Mesothelial cell of epicardium (in vitro differentiated cells): ENCODE data around the gene APBA1. TPM values are rescaled to one million over a fixed set of nuclear protein-coding genes. Genes with fewer than 3 reads are reported as not detected.

ENCODE experiments used
- DNase-seq, 2 experiments: peaks; one replicate each; pipeline ENCODE4 v3.0.0; 2021; ENCODE audit warnings: low spot score in 2 of 2; ENCODE audit not compliant: unreplicated experiment in 2 of 2
- H3K27ac Mint-ChIP-seq: 2 replicates; pipeline ENCODE4 v1.8.0; 2021; ENCODE audit warnings: mixed read lengths
- H3K27me3 Mint-ChIP-seq: 2 replicates; pipeline ENCODE4 v1.8.0; 2021; ENCODE audit warnings: low read depth, mixed read lengths
- H3K36me3 Mint-ChIP-seq: 2 replicates; pipeline ENCODE4 v1.8.0; 2021; ENCODE audit warnings: mixed read lengths
- H3K4me1 Mint-ChIP-seq: 2 replicates; pipeline ENCODE4 v1.8.0; 2021; ENCODE audit warnings: mixed read lengths
- H3K4me3 Mint-ChIP-seq: 2 replicates; pipeline ENCODE4 v1.8.0; 2021; ENCODE audit warnings: mild to moderate bottlenecking, moderate library complexity, mixed read lengths
- H3K9me3 Mint-ChIP-seq: 2 replicates; pipeline ENCODE4 v1.8.0; 2021; ENCODE audit warnings: mixed read lengths
- CTCF ChIP-seq: fragments of 200-600 bp; sonication (generic); IDR thresholded peaks from one replicate; pipeline ENCODE4 v1.5.0; 2021; ENCODE audit warnings: antibody characterized with exemption; ENCODE audit not compliant: unreplicated experiment
- total RNA-seq: library from RNA; stranded (reverse); gene quantifications from 3 replicates; pipeline ENCODE4 v1.2.1, GENCODE V29; 2021

APBA1 gene
- total RNA-seq, 1 donor from 2014 or later, result 18.4 TPM

GRCh38 chr9:69515810-69516209, 156.4 kb downstream of the APBA1 start:
- no peak for TF ChIP-seq CTCF

GRCh38 chr9:69513141-69513820, 158.9 kb downstream of the APBA1 start:
- Mint-ChIP-seq H3K9me3 (no peaks in the 10 kb centered on the region), H3K27ac (no peak overlapping the region), H3K4me1 (no peaks in the 10 kb centered on the region), H3K4me3 (no peak overlapping the region), H3K36me3 (peaks cover 9% of the 10 kb centered on the region), H3K27me3 (peaks cover 3% of the 10 kb centered on the region)
- no peak for DNase-seq
- TF ChIP-seq CTCF, result no peak

More at GRCh38 chr9:69515810-69516209, 156.4 kb downstream of the APBA1 start:
- DNase-seq, result no peak
- Mint-ChIP-seq H3K4me1 (no peaks in the 10 kb centered on the region), H3K36me3 (peaks cover 9% of the 10 kb centered on the region), H3K27me3 (peaks cover 21% of the 10 kb centered on the region), H3K9me3 (no peaks in the 10 kb centered on the region), H3K27ac (no peak overlapping the region), H3K4me3 (no peak overlapping the region)

GRCh38 chr9:69504058-69504457, 168.1 kb downstream of the APBA1 start:
- DNase-seq, result no peak
- Mint-ChIP-seq H3K4me1 (peaks cover 4% of the 10 kb centered on the region), H3K27me3 (no peaks in the 10 kb centered on the region), H3K36me3 (no peaks in the 10 kb centered on the region), H3K4me3 (no peak overlapping the region), H3K9me3 (no peaks in the 10 kb centered on the region), H3K27ac (no peak overlapping the region)
- no peak for TF ChIP-seq CTCF

- Mint-ChIP-seq H3K9me3 (no peaks in the 10 kb centered on the region), H3K4me1 (peaks cover 4% of the 10 kb centered on the region), H3K27ac (no peak overlapping the region), H3K27me3 (no peaks in the 10 kb centered on the region), H3K36me3 (no peaks in the 10 kb centered on the region), H3K4me3 (no peak overlapping the region)
- DNase-seq, result no peak
- TF ChIP-seq CTCF, result no peak
These were observed 169.4 kb downstream of the APBA1 start for GRCh38 chr9:69502671-69503301.

GRCh38 chr9:69500896-69501295, 171.3 kb downstream of the APBA1 start:
- no peaks in the 10 kb centered on the region for H3K27me3 Mint-ChIP-seq
- no peak overlapping the region for H3K4me3 Mint-ChIP-seq
- H3K9me3 Mint-ChIP-seq, result no peaks in the 10 kb centered on the region
- TF ChIP-seq CTCF, result no peak
- H3K4me1 Mint-ChIP-seq, result peaks cover 4% of the 10 kb centered on the region
- DNase-seq, result no peak
- no peak overlapping the region for H3K27ac Mint-ChIP-seq
- no peaks in the 10 kb centered on the region for H3K36me3 Mint-ChIP-seq
